ENCODE results near the gene TEX50. TPM values are rescaled to one million over a fixed set of nuclear protein-coding genes. Genes with fewer than 3 reads are reported as not detected.
A peak's percentile ranks its signal among the peaks of the same experiment; 100 is the strongest.
"Not testable (repeated sequence)": the region's sequence is repeated elsewhere in the genome, so short reads cannot be mapped to it uniquely, and the experiment has no call there.

The TEX50 gene
- total RNA-seq, 4 donors from 2014 or later, result not detected

DNA sequence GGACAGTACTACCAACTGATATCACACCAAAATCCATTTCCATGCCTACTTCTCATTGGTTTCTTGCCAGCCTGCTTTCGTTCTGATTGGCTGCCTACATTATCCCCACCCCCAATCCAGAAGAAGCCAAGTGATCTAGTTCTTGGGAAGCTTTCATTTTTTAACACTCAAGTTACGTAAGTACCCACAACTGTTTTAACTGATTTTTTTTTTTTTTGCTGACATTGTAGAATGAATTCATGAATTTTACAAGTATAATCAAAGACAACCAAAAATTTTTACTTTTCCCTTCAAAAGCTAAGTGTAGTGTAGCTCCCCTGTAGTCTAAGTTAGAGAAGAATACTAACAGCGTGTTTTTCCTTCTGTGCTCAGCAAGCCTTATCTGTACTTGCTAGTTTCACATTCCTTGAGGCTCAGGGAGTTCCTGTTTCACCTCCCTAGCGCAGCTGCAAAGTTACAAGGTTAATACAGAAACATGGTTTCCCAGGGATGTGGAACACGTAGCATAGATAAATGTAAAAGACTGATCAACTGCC is 32.0 kb upstream of the TEX50 start, which contains the start of gene SLC9C2:
SLC9C2 (minus strand) TSS at position 17 of the 536 bp plus-strand sequence. CDS start 1,296 bp downstream, outside the sequence.
- H3K27ac ChIP-seq, result no peak within 1 kb of the TSS
- H3K4me3 ChIP-seq, result peak within 1 kb of the TSS; percentile 12 to 22
- TF ChIP-seq EP300 (IDR thresholded peaks at IDR 0.05) (no peak), POLR2A (IDR thresholded peaks at IDR 0.05) (no peak), POLR2AphosphoS5 (IDR thresholded peaks at IDR 0.05) (no peak)
- TF ChIP-seq, protein P1, sequence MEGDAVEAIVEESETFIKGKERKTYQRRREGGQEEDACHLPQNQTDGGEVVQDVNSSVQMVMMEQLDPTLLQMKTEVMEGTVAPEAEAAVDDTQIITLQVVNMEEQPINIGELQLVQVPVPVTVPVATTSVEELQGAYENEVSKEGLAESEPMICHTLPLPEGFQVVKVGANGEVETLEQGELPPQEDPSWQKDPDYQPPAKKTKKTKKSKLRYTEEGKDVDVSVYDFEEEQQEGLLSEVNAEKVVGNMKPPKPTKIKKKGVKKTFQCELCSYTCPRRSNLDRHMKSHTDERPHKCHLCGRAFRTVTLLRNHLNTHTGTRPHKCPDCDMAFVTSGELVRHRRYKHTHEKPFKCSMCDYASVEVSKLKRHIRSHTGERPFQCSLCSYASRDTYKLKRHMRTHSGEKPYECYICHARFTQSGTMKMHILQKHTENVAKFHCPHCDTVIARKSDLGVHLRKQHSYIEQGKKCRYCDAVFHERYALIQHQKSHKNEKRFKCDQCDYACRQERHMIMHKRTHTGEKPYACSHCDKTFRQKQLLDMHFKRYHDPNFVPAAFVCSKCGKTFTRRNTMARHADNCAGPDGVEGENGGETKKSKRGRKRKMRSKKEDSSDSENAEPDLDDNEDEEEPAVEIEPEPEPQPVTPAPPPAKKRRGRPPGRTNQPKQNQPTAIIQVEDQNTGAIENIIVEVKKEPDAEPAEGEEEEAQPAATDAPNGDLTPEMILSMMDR (IDR thresholded peaks at IDR 0.05), result no peak
- H3K4me1 ChIP-seq, result no peaks in the 10 kb centered on the region
- H3K27me3 ChIP-seq, result no peaks in the 10 kb centered on the region
- H3K36me3 ChIP-seq, result no peaks in the 10 kb centered on the region
- H3K9me3 ChIP-seq, result no peaks in the 10 kb centered on the region
- WGBS, 2 donors (ENCODE audit: low coverage in 1 of 2), result 9 to 73% methylated on average over 5 of the region's 5 CpGs
- ATAC-seq, result no peak

GRCh38 chr1:173608503-173609216 is 26.5 kb upstream of the TEX50 start:
- no peak for TF ChIP-seq POLR2AphosphoS5 (IDR thresholded peaks at IDR 0.05)
- TF ChIP-seq, protein P1 (IDR thresholded peaks at IDR 0.05), result no peak
- no peak for TF ChIP-seq EP300 (IDR thresholded peaks at IDR 0.05)
- no peak for TF ChIP-seq POLR2A (IDR thresholded peaks at IDR 0.05)
- Histone ChIP-seq H3K27ac (no peak overlapping the region), H3K36me3 (no peaks in the 10 kb centered on the region), H3K9me3 (no peaks in the 10 kb centered on the region), H3K4me1 (no peaks in the 10 kb centered on the region), H3K27me3 (no peaks in the 10 kb centered on the region), H3K4me3 (no peak overlapping the region)
- 80 to 90% methylated on average over 3 of the region's 4 CpGs for WGBS, 2 donors (ENCODE audit: low coverage in 1 of 2)
- ATAC-seq, result no peak

GRCh38 chr1:173613086-173613485 is 22.1 kb upstream of the TEX50 start:
- H3K4me1 ChIP-seq, ATAC-seq, H3K27me3 ChIP-seq, H3K9me3 ChIP-seq, H3K36me3 ChIP-seq, H3K4me3 ChIP-seq, H3K27ac ChIP-seq: not testable (repeated sequence)
- WGBS, 2 donors (ENCODE audit: low coverage in 1 of 2), result no CpG with 5 or more reads among the region's 32 CpGs

GRCh38 chr1:173616859-173617258 is 18.3 kb upstream of the TEX50 start:
- Histone ChIP-seq H3K36me3 (no peaks in the 10 kb centered on the region), H3K9me3 (peaks cover 0 to 33% (median 0%) of the 10 kb centered on the region in 3 donors), H3K27ac (no peak overlapping the region), H3K4me3 (no peak overlapping the region), H3K27me3 (no peaks in the 10 kb centered on the region), H3K4me1 (no peaks in the 10 kb centered on the region)
- 80 to 91% methylated on average over 1 to 4 of the region's 4 CpGs for WGBS, 2 donors (ENCODE audit: low coverage in 1 of 2)
- TF ChIP-seq, protein P1 (IDR thresholded peaks at IDR 0.05), result no peak
- TF ChIP-seq EP300 (IDR thresholded peaks at IDR 0.05) (no peak), POLR2AphosphoS5 (IDR thresholded peaks at IDR 0.05) (no peak)
- no peak for ATAC-seq

- Histone ChIP-seq H3K27me3 (no peaks in the 10 kb centered on the region), H3K4me1 (no peaks in the 10 kb centered on the region), H3K4me3 (no peak overlapping the region), H3K27ac (no peak overlapping the region), H3K36me3 (no peaks in the 10 kb centered on the region), H3K9me3 (peaks cover 0 to 3% (median 0%) of the 10 kb centered on the region in 3 donors)
- TF ChIP-seq EP300 (IDR thresholded peaks at IDR 0.05) (no peak), POLR2A (IDR thresholded peaks at IDR 0.05) (no peak), POLR2AphosphoS5 (IDR thresholded peaks at IDR 0.05) (no peak)
- TF ChIP-seq, protein P1 (IDR thresholded peaks at IDR 0.05), result no peak
- no peak for ATAC-seq
These were observed 7.9 kb upstream of the TEX50 start for GRCh38 chr1:173627269-173627668.
